HepG2 (cell line): Measurements from ENCODE around the gene CIDEA. TPM values are rescaled to one million over a fixed set of nuclear protein-coding genes. Genes with fewer than 3 reads are reported as not detected.

Experiments
- ERF ChIP-seq: IDR thresholded peaks from 2 replicates; pipeline ENCODE4 v1.6.1; 2018; ENCODE audit warnings: missing biosample characterization, missing genetic modification reagents
- GLI4 ChIP-seq: sonication (generic); formaldehyde crosslinking; IDR thresholded peaks from 2 replicates; pipeline ENCODE4 v1.5.1; 2020; ENCODE audit warnings: missing genetic modification reagents, mild to moderate bottlenecking, moderate library complexity, borderline replicate concordance
- GZF1 ChIP-seq: sonication (generic); formaldehyde crosslinking; IDR thresholded peaks from 2 replicates; pipeline ENCODE4 v1.5.1; 2020; ENCODE audit warnings: mild to moderate bottlenecking, missing genetic modification reagents
- MXD4 ChIP-seq: IDR thresholded peaks from 2 replicates; pipeline ENCODE4 v1.6.1; 2016; ENCODE audit warnings: mild to moderate bottlenecking, missing biosample characterization, missing genetic modification reagents
- NR2F1 ChIP-seq, 2 experiments: fragments of 450-650 bp in 1 of 2; formaldehyde crosslinking in 1 of 2; IDR thresholded peaks; 2 replicates each; pipeline versions ENCODE4 v1.5.0 to v1.6.1; 2016 to 2020; ENCODE audit warnings: mild to moderate bottlenecking in 1 of 2, missing compliant biosample characterization in 1 of 2, missing genetic modification reagents in 1 of 2, moderate library complexity in 1 of 2
- RELA ChIP-seq: sonication (generic); formaldehyde crosslinking; IDR thresholded peaks from 2 replicates; pipeline ENCODE4 v1.4.0; 2020; ENCODE audit warnings: missing genetic modification reagents
- RNF219 ChIP-seq: sonication (generic); formaldehyde crosslinking; IDR thresholded peaks from 2 replicates; pipeline ENCODE4 v1.5.0; 2020; ENCODE audit warnings: mild to moderate bottlenecking, missing genetic modification reagents
- RORA ChIP-seq: sonication (generic); formaldehyde crosslinking; IDR thresholded peaks from 2 replicates; pipeline ENCODE4 v1.5.0; 2020; ENCODE audit warnings: mild to moderate bottlenecking, missing genetic modification reagents, moderate library complexity
- SMYD3 ChIP-seq: sonication (generic); formaldehyde crosslinking; IDR thresholded peaks from 2 replicates; pipeline ENCODE4 v1.8.1; 2023; ENCODE audit warnings: mild to moderate bottlenecking, missing genetic modification reagents
- YY1 ChIP-seq: IDR thresholded peaks from 2 replicates; pipeline ENCODE4 v1.6.1; 2011; ENCODE audit warnings: low read length, low read depth, moderate library complexity, mild to moderate bottlenecking; ENCODE audit not compliant: insufficient read depth, insufficient replicate concordance
- ZKSCAN1 ChIP-seq: fragments of 150-350 bp; IDR thresholded peaks from 2 replicates; pipeline ENCODE4 v1.6.1; 2014; ENCODE audit warnings: low read length
- ZNF280B ChIP-seq: sonication (generic); formaldehyde crosslinking; IDR thresholded peaks from 2 replicates; pipeline ENCODE4 v1.5.0; 2020; ENCODE audit warnings: missing genetic modification reagents, mild to moderate bottlenecking, borderline replicate concordance
- ZNF503 ChIP-seq: sonication (generic); formaldehyde crosslinking; IDR thresholded peaks from 2 replicates; pipeline ENCODE4 v1.4.0; 2020; ENCODE audit warnings: missing genetic modification reagents
- ZNF646 ChIP-seq: sonication (generic); formaldehyde crosslinking; IDR thresholded peaks from 2 replicates; pipeline ENCODE4 v1.9.0; 2021; ENCODE audit warnings: mild to moderate bottlenecking, missing genetic modification reagents
- ZNF776 ChIP-seq: sonication (generic); formaldehyde crosslinking; IDR thresholded peaks from 2 replicates; pipeline ENCODE4 v1.4.0; 2020; ENCODE audit warnings: mild to moderate bottlenecking, missing genetic modification reagents
- ZNF891 ChIP-seq: sonication (generic); formaldehyde crosslinking; IDR thresholded peaks from 2 replicates; pipeline ENCODE4 v1.5.0; 2020; ENCODE audit warnings: mild to moderate bottlenecking, missing genetic modification reagents
- polyA plus RNA-seq, 8 experiments: library from polyadenylated mRNA; depleted of rRNA in 3 of 8; stranded (reverse) in 7 of 8; unstranded in 1 of 8; fragments of >200 nt; fragmentation: Illumina TruSeq in 4 of 8; extraction: Trizol in 4 of 8; gene quantifications; 2 replicates each; pipeline versions ENCODE4 v1.2.1 to v1.2.3, GENCODE V29; 2011 to 2016; ENCODE audit warnings: low read depth in 4 of 8, missing spikeins in 1 of 8, mixed read lengths in 1 of 8; ENCODE audit not compliant: insufficient read depth in 1 of 8
- total RNA-seq, 5 experiments: library from RNA; depleted of rRNA; stranded (reverse); fragments of >200 nt; fragmentation: Illumina TruSeq; extraction: Trizol; gene quantifications; 2 replicates each; pipeline ENCODE4 v1.2.3, GENCODE V29; 2016; ENCODE audit warnings: low read depth in 1 of 5

The CIDEA gene
- total and polyA plus RNA-seq, 2 of the 13 experiments (the other 11 are each of a cell fraction or from before 2014, with no cell fraction given) = not detected

- TF ChIP-seq MXD4 (CRISPR knock-in tag) = no peak
- no peak for TF ChIP-seq NR2F1 (CRISPR knock-in tag; IDR thresholded peaks at IDR 0.05)
- TF ChIP-seq GLI4 (CRISPR knock-in tag) = 0 out of 2 replicates have a peak, but pooled peaks have one; percentile 38
- no peak for TF ChIP-seq RNF219
- TF ChIP-seq ZKSCAN1 = no peak
- TF ChIP-seq ZNF776 (CRISPR knock-in tag) = no peak
- no peak for TF ChIP-seq ZNF646 (CRISPR knock-in tag)
- no peak for TF ChIP-seq ERF (CRISPR knock-in tag)
- TF ChIP-seq GZF1 (CRISPR knock-in tag) = 0 out of 2 replicates have a peak, but pooled peaks have one; percentile 40
- TF ChIP-seq ZNF891 (CRISPR knock-in tag) = peak; percentile 58; the same call in 1 of the 2 replicates
- no peak for TF ChIP-seq RELA (CRISPR knock-in tag)
- TF ChIP-seq SMYD3 (CRISPR knock-in tag) = no peak
- peak; percentile 43 for TF ChIP-seq YY1
- TF ChIP-seq RORA (CRISPR knock-in tag) = no peak
- no peak for TF ChIP-seq ZNF503
- peak; percentile 84 for TF ChIP-seq ZNF280B (CRISPR knock-in tag)
Observed at GRCh38 chr18:12236934-12237832, 17.0 kb upstream of the CIDEA start (continued).
